Fibroblast of pulmonary artery (primary cell): Measurements from ENCODE around the gene DDC.
"Not testable (repeated sequence)": the region's sequence is repeated elsewhere in the genome, so short reads cannot be mapped to it uniquely, and the experiment has no call there.

Experiments
- DNase-seq: peaks from one replicate; pipeline ENCODE4 v3.0.0-alpha.2; 2010; ENCODE audit warnings: low read depth
- H3K4me3 ChIP-seq: replicated peaks from 2 replicates; pipeline ENCODE4 v1.5.1; 2011; ENCODE audit warnings: low read depth, mild to moderate bottlenecking, control low read depth, low read length, moderate library complexity
- CTCF ChIP-seq: IDR thresholded peaks from 2 replicates; pipeline ENCODE4 v1.5.1; 2011; ENCODE audit warnings: mild to moderate bottlenecking, control low read depth, low read length, inconsistent platforms; ENCODE audit errors: missing control alignments

The DDC gene

GRCh38 chr7:50589364-50589763 lies 24.2 kb upstream of the DDC start:
- no peak for TF ChIP-seq CTCF
- no peak for DNase-seq
- no peak overlapping the region for H3K4me3 ChIP-seq

GRCh38 chr7:50588937-50589336 lies 23.7 kb upstream of the DDC start:
- peak; percentile 14 for TF ChIP-seq CTCF
- H3K4me3 ChIP-seq = no peak overlapping the region
- no peak for DNase-seq

- DNase-seq = no peak
- H3K4me3 ChIP-seq = no peak overlapping the region
- no peak for TF ChIP-seq CTCF
Measured at GRCh38 chr7:50587737-50588136, 22.5 kb upstream of the DDC start.

GRCh38 chr7:50584793-50585408 lies 19.7 kb upstream of the DDC start:
- DNase-seq = no peak
- TF ChIP-seq CTCF = no peak
- H3K4me3 ChIP-seq = no peak overlapping the region

- no peak for TF ChIP-seq CTCF
- DNase-seq = no peak
- no peak overlapping the region for H3K4me3 ChIP-seq
Measured at GRCh38 chr7:50584386-50584785, 19.2 kb upstream of the DDC start.

GRCh38 chr7:50583295-50583694 lies 18.1 kb upstream of the DDC start:
- not testable (repeated sequence) for H3K4me3 ChIP-seq, DNase-seq

- not testable (repeated sequence) for H3K4me3 ChIP-seq, DNase-seq
Measured at GRCh38 chr7:50582271-50582670, 17.1 kb upstream of the DDC start.

GRCh38 chr7:50580666-50581065 lies 15.5 kb upstream of the DDC start:
- DNase-seq, H3K4me3 ChIP-seq: not testable (repeated sequence)

- H3K4me3 ChIP-seq = no peak overlapping the region
- TF ChIP-seq CTCF = no peak
- DNase-seq = no peak
Measured at GRCh38 chr7:50580057-50580456, 14.9 kb upstream of the DDC start.

- DNase-seq, H3K4me3 ChIP-seq: not testable (repeated sequence)
Measured at GRCh38 chr7:50578105-50578504, 12.9 kb upstream of the DDC start.
